Measurements from ENCODE around the gene MACF1.

DNA sequence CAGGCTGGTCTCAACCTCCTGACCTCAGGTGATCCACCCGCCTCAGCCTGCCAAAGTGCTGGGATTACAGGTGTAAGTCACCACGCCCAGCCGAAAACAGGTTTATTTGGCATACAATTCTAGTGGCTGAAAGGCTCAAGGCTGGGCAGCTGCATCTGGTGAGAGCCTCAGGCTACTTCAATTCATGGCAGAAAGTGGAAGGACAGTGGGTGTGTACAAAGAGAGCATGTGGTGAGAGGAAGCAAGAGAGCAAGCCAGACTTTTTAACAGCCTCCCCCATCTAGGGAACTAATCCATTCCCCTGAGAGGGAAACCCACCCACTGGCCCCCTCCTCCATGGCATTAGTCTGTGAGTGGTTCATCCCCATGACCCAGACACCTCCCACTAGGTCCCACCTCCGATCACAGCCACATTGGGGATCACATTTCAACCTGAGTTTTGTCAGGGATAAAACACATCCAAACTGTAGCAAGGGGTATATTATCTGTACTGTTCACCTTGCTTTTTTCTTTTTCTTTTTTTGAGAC, 296.4 kb downstream of the MACF1 start:
- no peak for TF ChIP-seq FIP1L1 (IDR thresholded peaks at IDR 0.05; ENCODE audit: borderline replicate concordance, insufficient read depth, low read depth, low read length)
- TF ChIP-seq FOXM1 (CRISPR knock-in tag; IDR thresholded peaks at IDR 0.05), result no peak
- TF ChIP-seq, protein P1, sequence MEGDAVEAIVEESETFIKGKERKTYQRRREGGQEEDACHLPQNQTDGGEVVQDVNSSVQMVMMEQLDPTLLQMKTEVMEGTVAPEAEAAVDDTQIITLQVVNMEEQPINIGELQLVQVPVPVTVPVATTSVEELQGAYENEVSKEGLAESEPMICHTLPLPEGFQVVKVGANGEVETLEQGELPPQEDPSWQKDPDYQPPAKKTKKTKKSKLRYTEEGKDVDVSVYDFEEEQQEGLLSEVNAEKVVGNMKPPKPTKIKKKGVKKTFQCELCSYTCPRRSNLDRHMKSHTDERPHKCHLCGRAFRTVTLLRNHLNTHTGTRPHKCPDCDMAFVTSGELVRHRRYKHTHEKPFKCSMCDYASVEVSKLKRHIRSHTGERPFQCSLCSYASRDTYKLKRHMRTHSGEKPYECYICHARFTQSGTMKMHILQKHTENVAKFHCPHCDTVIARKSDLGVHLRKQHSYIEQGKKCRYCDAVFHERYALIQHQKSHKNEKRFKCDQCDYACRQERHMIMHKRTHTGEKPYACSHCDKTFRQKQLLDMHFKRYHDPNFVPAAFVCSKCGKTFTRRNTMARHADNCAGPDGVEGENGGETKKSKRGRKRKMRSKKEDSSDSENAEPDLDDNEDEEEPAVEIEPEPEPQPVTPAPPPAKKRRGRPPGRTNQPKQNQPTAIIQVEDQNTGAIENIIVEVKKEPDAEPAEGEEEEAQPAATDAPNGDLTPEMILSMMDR (CRISPR knock-in tag; IDR thresholded peaks at IDR 0.05), result no peak
- TF ChIP-seq, protein P2, sequence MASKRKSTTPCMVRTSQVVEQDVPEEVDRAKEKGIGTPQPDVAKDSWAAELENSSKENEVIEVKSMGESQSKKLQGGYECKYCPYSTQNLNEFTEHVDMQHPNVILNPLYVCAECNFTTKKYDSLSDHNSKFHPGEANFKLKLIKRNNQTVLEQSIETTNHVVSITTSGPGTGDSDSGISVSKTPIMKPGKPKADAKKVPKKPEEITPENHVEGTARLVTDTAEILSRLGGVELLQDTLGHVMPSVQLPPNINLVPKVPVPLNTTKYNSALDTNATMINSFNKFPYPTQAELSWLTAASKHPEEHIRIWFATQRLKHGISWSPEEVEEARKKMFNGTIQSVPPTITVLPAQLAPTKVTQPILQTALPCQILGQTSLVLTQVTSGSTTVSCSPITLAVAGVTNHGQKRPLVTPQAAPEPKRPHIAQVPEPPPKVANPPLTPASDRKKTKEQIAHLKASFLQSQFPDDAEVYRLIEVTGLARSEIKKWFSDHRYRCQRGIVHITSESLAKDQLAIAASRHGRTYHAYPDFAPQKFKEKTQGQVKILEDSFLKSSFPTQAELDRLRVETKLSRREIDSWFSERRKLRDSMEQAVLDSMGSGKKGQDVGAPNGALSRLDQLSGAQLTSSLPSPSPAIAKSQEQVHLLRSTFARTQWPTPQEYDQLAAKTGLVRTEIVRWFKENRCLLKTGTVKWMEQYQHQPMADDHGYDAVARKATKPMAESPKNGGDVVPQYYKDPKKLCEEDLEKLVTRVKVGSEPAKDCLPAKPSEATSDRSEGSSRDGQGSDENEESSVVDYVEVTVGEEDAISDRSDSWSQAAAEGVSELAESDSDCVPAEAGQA (IDR thresholded peaks at IDR 0.05; ENCODE audit: low read depth), result no peak
- TF ChIP-seq, protein P2 (CRISPR knock-in tag; IDR thresholded peaks at IDR 0.05; ENCODE audit: borderline replicate concordance), result no peak
- no peak for TF ChIP-seq POLR2A (IDR thresholded peaks at IDR 0.05; ENCODE audit: insufficient read depth in 1 of 2, low read depth in 2 of 2, low read length in 2 of 2)
- no peak for TF ChIP-seq EZH2 (conservative IDR thresholded peaks at IDR 0.05; ENCODE audit: low read depth, low read length)
- TF ChIP-seq BRCA1 (CRISPR knock-in tag; IDR thresholded peaks at IDR 0.05), result no peak
- TF ChIP-seq POLR2AphosphoS5 (IDR thresholded peaks at IDR 0.05; ENCODE audit: low read depth, low read length), result no peak
- TF ChIP-seq CHD4 (IDR thresholded peaks at IDR 0.05; ENCODE audit: borderline replicate concordance, low read length), result no peak
- TF ChIP-seq, protein P3, sequence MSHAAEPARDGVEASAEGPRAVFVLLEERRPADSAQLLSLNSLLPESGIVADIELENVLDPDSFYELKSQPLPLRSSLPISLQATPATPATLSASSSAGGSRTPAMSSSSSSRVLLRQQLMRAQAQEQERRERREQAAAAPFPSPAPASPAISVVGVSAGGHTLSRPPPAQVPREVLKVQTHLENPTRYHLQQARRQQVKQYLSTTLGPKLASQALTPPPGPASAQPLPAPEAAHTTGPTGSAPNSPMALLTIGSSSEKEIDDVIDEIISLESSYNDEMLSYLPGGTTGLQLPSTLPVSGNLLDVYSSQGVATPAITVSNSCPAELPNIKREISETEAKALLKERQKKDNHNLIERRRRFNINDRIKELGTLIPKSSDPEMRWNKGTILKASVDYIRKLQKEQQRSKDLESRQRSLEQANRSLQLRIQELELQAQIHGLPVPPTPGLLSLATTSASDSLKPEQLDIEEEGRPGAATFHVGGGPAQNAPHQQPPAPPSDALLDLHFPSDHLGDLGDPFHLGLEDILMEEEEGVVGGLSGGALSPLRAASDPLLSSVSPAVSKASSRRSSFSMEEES (CRISPR knock-in tag; IDR thresholded peaks at IDR 0.05), result no peak
- no peak for TF ChIP-seq EP300 (IDR thresholded peaks at IDR 0.05; ENCODE audit: low read depth in 2 of 2, low read length in 2 of 2)
- TF ChIP-seq EP300 (CRISPR knock-in tag; IDR thresholded peaks at IDR 0.05; ENCODE audit: borderline replicate concordance), result no peak
- TF ChIP-seq, protein P4, sequence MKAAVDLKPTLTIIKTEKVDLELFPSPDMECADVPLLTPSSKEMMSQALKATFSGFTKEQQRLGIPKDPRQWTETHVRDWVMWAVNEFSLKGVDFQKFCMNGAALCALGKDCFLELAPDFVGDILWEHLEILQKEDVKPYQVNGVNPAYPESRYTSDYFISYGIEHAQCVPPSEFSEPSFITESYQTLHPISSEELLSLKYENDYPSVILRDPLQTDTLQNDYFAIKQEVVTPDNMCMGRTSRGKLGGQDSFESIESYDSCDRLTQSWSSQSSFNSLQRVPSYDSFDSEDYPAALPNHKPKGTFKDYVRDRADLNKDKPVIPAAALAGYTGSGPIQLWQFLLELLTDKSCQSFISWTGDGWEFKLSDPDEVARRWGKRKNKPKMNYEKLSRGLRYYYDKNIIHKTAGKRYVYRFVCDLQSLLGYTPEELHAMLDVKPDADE (CRISPR knock-in tag; IDR thresholded peaks at IDR 0.05), result no peak
- TF ChIP-seq NR1H2 (CRISPR knock-in tag; IDR thresholded peaks at IDR 0.05; ENCODE audit: borderline replicate concordance, low read depth), result no peak
- no peak for TF ChIP-seq MTA1 (CRISPR knock-in tag; IDR thresholded peaks at IDR 0.05; ENCODE audit: borderline replicate concordance)

Data from HepG2 (cell line).